Breast epithelium (tissue), 3 donors: ENCODE data around the gene SC5D.

ENCODE experiments used
- CTCF ChIP-seq, 3 donors: fragments of 450-650 bp; IDR thresholded peaks; one replicate each; pipeline ENCODE4 v1.5.1; 2016 to 2017; ENCODE audit warnings: antibody characterized with exemption in 3 of 3, mild to moderate bottlenecking in 3 of 3, moderate library complexity in 3 of 3
- POLR2A ChIP-seq: fragments of 450-650 bp; IDR thresholded peaks from one replicate; pipeline ENCODE4 v1.6.1; 2016; ENCODE audit warnings: antibody characterized with exemption, mild to moderate bottlenecking, moderate library complexity
- POLR2AphosphoS5 ChIP-seq, 3 donors: sonication (generic); formaldehyde crosslinking; IDR thresholded peaks; one replicate each; pipeline ENCODE4 v1.6.1; 2017; ENCODE audit warnings: antibody characterized with exemption in 3 of 3

- TF ChIP-seq CTCF (IDR thresholded peaks at IDR 0.05) (no peak), POLR2A (no peak), POLR2AphosphoS5 (IDR thresholded peaks at IDR 0.05) (no peak)
These were observed 22.4 kb upstream of the SC5D start for GRCh38 chr11:121270001-121270678.
